MM.1S (cell line): ENCODE results near the gene DOK3.

Source experiments
- DNase-seq: peaks from one replicate; pipeline ENCODE4 v3.0.0-alpha.2; 2015
- H2AFZ ChIP-seq: fragments of 300-600 bp; sonication (generic); 2 replicates; pipeline ENCODE4 v1.6.0; 2016; ENCODE audit warnings: antibody characterized with exemption, low read length
- H3F3A ChIP-seq: fragments of 300-600 bp; sonication (generic); 2 replicates; pipeline ENCODE4 v1.6.1; 2016; ENCODE audit warnings: mild to moderate bottlenecking, antibody characterized with exemption, low read length, moderate library complexity, mixed read lengths; ENCODE audit not compliant: insufficient read depth
- H3K27ac ChIP-seq: fragments of 300-600 bp; sonication (generic); 2 replicates; pipeline ENCODE4 v1.5.1; 2016; ENCODE audit warnings: mild to moderate bottlenecking, low read length
- H3K27me3 ChIP-seq: fragments of 300-600 bp; sonication (generic); replicated peaks from 2 replicates; pipeline ENCODE4 v1.6.0; 2016; ENCODE audit warnings: low read length; ENCODE audit not compliant: insufficient read depth
- H3K36me3 ChIP-seq: fragments of 300-600 bp; sonication (generic); replicated peaks from 2 replicates; pipeline ENCODE4 v1.6.1; 2016; ENCODE audit warnings: mild to moderate bottlenecking, low read length, mixed read lengths; ENCODE audit not compliant: insufficient read depth
- H3K4me1 ChIP-seq: fragments of 300-600 bp; sonication (generic); 2 replicates; pipeline ENCODE4 v1.6.1; 2016; ENCODE audit warnings: low read length, mixed read lengths
- H3K4me2 ChIP-seq: fragments of 300-600 bp; sonication (generic); 2 replicates; pipeline ENCODE4 v1.6.0; 2016; ENCODE audit warnings: low read depth, low read length
- H3K4me3 ChIP-seq: fragments of 300-600 bp; sonication (generic); 2 replicates; pipeline ENCODE4 v1.5.1; 2016; ENCODE audit warnings: low read length, mixed read lengths
- H3K79me2 ChIP-seq: fragments of 300-600 bp; sonication (generic); 2 replicates; pipeline ENCODE4 v1.6.1; 2016; ENCODE audit warnings: mixed run types, low read length, mixed read lengths
- H3K9ac ChIP-seq: fragments of 300-600 bp; sonication (generic); 2 replicates; pipeline ENCODE4 v1.6.1; 2016; ENCODE audit warnings: low read length, mixed read lengths
- H3K9me2 ChIP-seq: fragments of 300-600 bp; sonication (generic); replicated peaks from 2 replicates; pipeline ENCODE4 v1.6.1; 2016; ENCODE audit warnings: mild to moderate bottlenecking, low read length, mixed read lengths; ENCODE audit not compliant: insufficient read depth
- H3K9me3 ChIP-seq: fragments of 300-600 bp; sonication (generic); replicated peaks from 2 replicates; pipeline ENCODE4 v1.6.1; 2016; ENCODE audit warnings: mild to moderate bottlenecking, low read length, mixed read lengths; ENCODE audit not compliant: insufficient read depth
- H4K20me1 ChIP-seq: fragments of 300-600 bp; sonication (generic); 2 replicates; pipeline ENCODE4 v1.6.1; 2016; ENCODE audit warnings: mild to moderate bottlenecking, low read length, moderate library complexity, mixed read lengths; ENCODE audit not compliant: insufficient read depth
- CTCF ChIP-seq: fragments of 300-600 bp; sonication (generic); IDR thresholded peaks from 2 replicates; pipeline ENCODE4 v1.5.1; 2016; ENCODE audit warnings: antibody characterized with exemption, low read length, mixed read lengths
- EZH2 ChIP-seq: fragments of 300-600 bp; sonication (generic); optimal IDR thresholded peaks from 2 replicates; pipeline ENCODE3; 2017; ENCODE audit warnings: low read depth, mild to moderate bottlenecking, antibody characterized with exemption, low read length, mixed read lengths
- EZH2phosphoT487 ChIP-seq: fragments of 300-600 bp; sonication (generic); IDR thresholded peaks from 2 replicates; pipeline ENCODE4 v1.6.1; 2018; ENCODE audit warnings: antibody characterized with exemption, low read length

Gene DOK3

GRCh38 chr5:177509381-177509951 lies at the start of gene DOK3:
TSS of gene DOK3 (minus strand) at chr5:177509826. CDS start at chr5:177509540, 286 bp downstream.
- Histone ChIP-seq H2AFZ (peak within 1 kb of the TSS; percentile 62), H3K9me2 (no peaks in the 10 kb centered on the region), H3K9ac (peak within 1 kb of the TSS; percentile 55; the same call in 1 of the 2 replicates), H3K4me1 (peaks cover 18% of the 10 kb centered on the region), H3K27me3 (no peaks in the 10 kb centered on the region), H3K4me2 (peak within 1 kb of the TSS; percentile 89), H3K9me3 (no peaks in the 10 kb centered on the region), H3K36me3 (no peaks in the 10 kb centered on the region; the same call in 1 of the 2 replicates), H3K27ac (peak within 1 kb of the TSS; percentile 7; the same call in 1 of the 2 replicates), H4K20me1 (no peaks in the 10 kb centered on the region), H3F3A (no peaks in the 10 kb centered on the region), H3K4me3 (peak within 1 kb of the TSS; percentile 59), H3K79me2 (peaks cover 3% of the 10 kb centered on the region)
- TF ChIP-seq EZH2phosphoT487 (no peak), CTCF (no peak), EZH2 (no peak)
- peak; percentile 54 for DNase-seq

GRCh38 chr5:177557796-177558195 lies 48.2 kb upstream of the DOK3 start:
- H4K20me1 ChIP-seq = peaks cover 4% of the 10 kb centered on the region; the same call in 1 of the 2 replicates
- H3K4me2 ChIP-seq = no peak overlapping the region
- H3K9ac ChIP-seq = no peak overlapping the region
- TF ChIP-seq CTCF (no peak), EZH2phosphoT487 (no peak), EZH2 (no peak)
- no peaks in the 10 kb centered on the region for H3K9me3 ChIP-seq
- peaks cover 18% of the 10 kb centered on the region for H3K79me2 ChIP-seq
- no peak overlapping the region for H3K4me3 ChIP-seq
- no peaks in the 10 kb centered on the region for H3K9me2 ChIP-seq
- H3K4me1 ChIP-seq = peaks cover 6% of the 10 kb centered on the region
- H3K27ac ChIP-seq = no peak overlapping the region
- H3K36me3 ChIP-seq = no peaks in the 10 kb centered on the region
- no peaks in the 10 kb centered on the region for H3F3A ChIP-seq
- H2AFZ ChIP-seq = no peak overlapping the region
- DNase-seq = no peak
- H3K27me3 ChIP-seq = no peaks in the 10 kb centered on the region

- H3K4me2 ChIP-seq = no peak overlapping the region
- no peaks in the 10 kb centered on the region for H3K9me3 ChIP-seq
- no peak for DNase-seq
- no peak overlapping the region for H2AFZ ChIP-seq
- peaks cover 25% of the 10 kb centered on the region for H3K79me2 ChIP-seq
- H3K27me3 ChIP-seq = no peaks in the 10 kb centered on the region
- peaks cover 7% of the 10 kb centered on the region for H3K4me1 ChIP-seq
- H3K4me3 ChIP-seq = no peak overlapping the region
- H3K27ac ChIP-seq = no peak overlapping the region
- no peaks in the 10 kb centered on the region for H3K36me3 ChIP-seq
- H3F3A ChIP-seq = no peaks in the 10 kb centered on the region
- H3K9ac ChIP-seq = no peak overlapping the region
- no peaks in the 10 kb centered on the region for H3K9me2 ChIP-seq
- no peak for TF ChIP-seq EZH2phosphoT487
- TF ChIP-seq CTCF = no peak
- TF ChIP-seq EZH2 = no peak
- H4K20me1 ChIP-seq = peaks cover 4% of the 10 kb centered on the region; the same call in 1 of the 2 replicates
Measured at GRCh38 chr5:177557041-177557647, 47.5 kb upstream of the DOK3 start.
